Skeletal muscle tissue (tissue), 4 donors: Measurements from ENCODE around the gene TLCD3A. TPM values are rescaled to one million over a fixed set of nuclear protein-coding genes. Genes with fewer than 3 reads are reported as not detected.
A peak's percentile ranks its signal among the peaks of the same experiment; 100 is the strongest.
"Not testable (repeated sequence)": the region's sequence is repeated elsewhere in the genome, so short reads cannot be mapped to it uniquely, and the experiment has no call there.

Experiments used
- H3K27ac ChIP-seq: one replicate; pipeline ENCODE4 v1.7.0; 2013; ENCODE audit warnings: mild to moderate bottlenecking, low read depth, low read length, inconsistent platforms
- H3K27me3 ChIP-seq, 3 donors: one replicate each; pipeline ENCODE4 v1.7.0; 2013; ENCODE audit warnings: low read length in 3 of 3; ENCODE audit not compliant: control insufficient read depth in 3 of 3, insufficient read depth in 3 of 3
- H3K36me3 ChIP-seq, 3 donors: one replicate each; pipeline ENCODE4 v1.7.0; 2013; ENCODE audit warnings: low read length in 3 of 3; ENCODE audit not compliant: control insufficient read depth in 3 of 3, insufficient read depth in 3 of 3
- H3K4me1 ChIP-seq, 3 donors: one replicate each; pipeline ENCODE4 v1.7.0; 2013; ENCODE audit warnings: low read length in 3 of 3, mild to moderate bottlenecking in 3 of 3; ENCODE audit not compliant: control insufficient read depth in 3 of 3, insufficient read depth in 3 of 3
- H3K4me3 ChIP-seq, 3 donors: one replicate each; pipeline ENCODE4 v1.7.0; 2013; ENCODE audit warnings: low read length in 3 of 3
- H3K9ac ChIP-seq, 3 donors: one replicate each; pipeline ENCODE4 v1.7.0; 2013; ENCODE audit warnings: low read length in 3 of 3, mild to moderate bottlenecking in 3 of 3, moderate library complexity in 2 of 3, low read depth in 1 of 3
- H3K9me3 ChIP-seq, 3 donors: one replicate each; pipeline ENCODE4 v1.7.0; 2013; ENCODE audit warnings: low read length in 3 of 3; ENCODE audit not compliant: control insufficient read depth in 3 of 3
- total RNA-seq: library from RNA; depleted of rRNA; stranded (reverse); fragments of >200 nt; gene quantifications from one replicate; pipeline ENCODE4 v1.2.3, GENCODE V29; 2014
- donor health status: Osteomylitis.

TLCD3A gene
- total RNA-seq, 1 donor from 2014 or later, result 14.6 TPM

- Histone ChIP-seq H3K9ac (peak within 1 kb of the TSS; percentile 93 to 98 (median 95)), H3K36me3 (peaks cover 12 to 29% (median 27%) of the 10 kb centered on the region in 3 donors), H3K9me3 (no peaks in the 10 kb centered on the region), H3K27me3 (no peaks in the 10 kb centered on the region), H3K4me1 (peaks cover 18 to 32% (median 26%) of the 10 kb centered on the region in 3 donors), H3K27ac (peak within 1 kb of the TSS; percentile 89), H3K4me3 (peak within 1 kb of the TSS; percentile 94 to 97 (median 96))
These were observed 49.7 kb downstream of the TLCD3A start, which contains the start of the genes GLOD4 and MRM3 for GRCh38 chr17:781805-782731. GLOD4 (minus strand) TSS chr17:782280; CDS start chr17:782255, 25 bp downstream. MRM3 (plus strand) TSS chr17:782353; CDS start chr17:782379, 26 bp downstream.

- H3K9me3 ChIP-seq, result no peaks in the 10 kb centered on the region
- H3K36me3 ChIP-seq, result peaks cover 18 to 23% (median 23%) of the 10 kb centered on the region in 3 donors
- H3K27me3 ChIP-seq, result no peaks in the 10 kb centered on the region
- H3K4me1 ChIP-seq, result peaks cover 18 to 32% (median 26%) of the 10 kb centered on the region in 3 donors
- no peak overlapping the region for H3K4me3 ChIP-seq
- H3K9ac ChIP-seq, result no peak overlapping the region
- no peak overlapping the region for H3K27ac ChIP-seq
These were observed 51.7 kb downstream of the TLCD3A start for GRCh38 chr17:784143-784542.

- not testable (repeated sequence) for H3K4me3 ChIP-seq, H3K27me3 ChIP-seq, H3K27ac ChIP-seq, H3K9me3 ChIP-seq, H3K9ac ChIP-seq
- Histone ChIP-seq H3K4me1 (peaks cover 18 to 32% (median 26%) of the 10 kb centered on the region in 3 donors), H3K36me3 (peaks cover 30 to 32% (median 31%) of the 10 kb centered on the region in 3 donors)
These were observed 53.5 kb downstream of the TLCD3A start for GRCh38 chr17:785901-786300.

GRCh38 chr17:787641-788221, 55.3 kb downstream of the TLCD3A start:
- no peaks in the 10 kb centered on the region for H3K27me3 ChIP-seq
- H3K4me1 ChIP-seq, result peaks cover 13 to 19% (median 16%) of the 10 kb centered on the region in 3 donors
- no peak overlapping the region for H3K4me3 ChIP-seq
- H3K9ac ChIP-seq, result no peak overlapping the region
- H3K9me3 ChIP-seq, result no peaks in the 10 kb centered on the region
- H3K36me3 ChIP-seq, result peaks cover 42 to 51% (median 45%) of the 10 kb centered on the region in 3 donors
- H3K27ac ChIP-seq, result no peak overlapping the region

GRCh38 chr17:788551-788950, 56.2 kb downstream of the TLCD3A start:
- Histone ChIP-seq H3K4me3 (no peak overlapping the region), H3K9ac (no peak overlapping the region), H3K4me1 (peaks cover 5 to 11% (median 8%) of the 10 kb centered on the region in 3 donors), H3K36me3 (peaks cover 44 to 52% (median 46%) of the 10 kb centered on the region in 3 donors), H3K27ac (no peak overlapping the region), H3K9me3 (no peaks in the 10 kb centered on the region), H3K27me3 (no peaks in the 10 kb centered on the region)

- Histone ChIP-seq H3K36me3 (peaks cover 40 to 49% (median 43%) of the 10 kb centered on the region in 3 donors), H3K4me3 (no peak overlapping the region), H3K9me3 (no peaks in the 10 kb centered on the region)
These were observed 56.9 kb downstream of the TLCD3A start for GRCh38 chr17:789160-789840.

GRCh38 chr17:789931-790873, 57.8 kb downstream of the TLCD3A start:
- not testable (repeated sequence) for H3K4me3 ChIP-seq, H3K27ac ChIP-seq, H3K4me1 ChIP-seq, H3K27me3 ChIP-seq, H3K9ac ChIP-seq, H3K9me3 ChIP-seq
- peaks cover 38 to 44% (median 40%) of the 10 kb centered on the region in 3 donors for H3K36me3 ChIP-seq

More at GRCh38 chr17:789160-789840, 56.9 kb downstream of the TLCD3A start:
- Histone ChIP-seq H3K4me1 (peaks cover under 1 to 5% (median under 1%) of the 10 kb centered on the region in 3 donors), H3K27ac (no peak overlapping the region), H3K27me3 (no peaks in the 10 kb centered on the region), H3K9ac (no peak overlapping the region)

- not testable (repeated sequence) for H3K27me3 ChIP-seq, H3K4me3 ChIP-seq, H3K9me3 ChIP-seq, H3K9ac ChIP-seq, H3K27ac ChIP-seq
- Histone ChIP-seq H3K4me1 (peaks cover 12 to 16% (median 13%) of the 10 kb centered on the region in 3 donors), H3K36me3 (peaks cover 38 to 43% (median 38%) of the 10 kb centered on the region in 3 donors)
These were observed 58.5 kb downstream of the TLCD3A start for GRCh38 chr17:790874-791247.

GRCh38 chr17:791829-792228, 59.4 kb downstream of the TLCD3A start:
- Histone ChIP-seq H3K4me3 (no peak overlapping the region), H3K27ac (no peak overlapping the region), H3K27me3 (no peaks in the 10 kb centered on the region), H3K9ac (no peak overlapping the region), H3K36me3 (peaks cover 38 to 43% (median 40%) of the 10 kb centered on the region in 3 donors), H3K4me1 (peaks cover 13 to 17% (median 14%) of the 10 kb centered on the region in 3 donors), H3K9me3 (no peaks in the 10 kb centered on the region)
